ENCODE data around the gene KRT36. TPM values are rescaled to one million over a fixed set of nuclear protein-coding genes. Genes with fewer than 3 reads are reported as not detected.

The KRT36 gene
- total RNA-seq, 1 donor from 2014 or later = not detected

DNA sequence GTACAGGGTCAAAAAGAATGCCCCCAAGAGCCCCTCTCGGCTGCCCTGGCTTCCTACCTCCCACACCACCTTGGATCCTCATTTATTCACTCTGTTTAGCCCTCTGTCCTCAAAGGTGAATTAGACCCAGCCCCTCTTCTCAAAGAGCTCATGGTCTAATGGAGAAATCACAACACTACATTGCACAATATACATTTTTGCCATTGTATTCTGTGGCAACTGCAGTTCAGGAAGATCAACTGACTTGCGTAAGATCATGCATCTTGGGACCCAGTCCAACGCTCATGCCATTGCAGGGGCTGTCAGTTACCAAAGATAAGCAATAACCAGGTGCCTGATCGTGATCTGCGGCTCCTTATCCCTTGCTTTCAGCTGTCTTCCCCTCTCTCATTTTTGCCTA is 50.3 kb downstream of the KRT36 start:
- DNase-seq (ENCODE audit: low spot score) = no peak

DNA sequence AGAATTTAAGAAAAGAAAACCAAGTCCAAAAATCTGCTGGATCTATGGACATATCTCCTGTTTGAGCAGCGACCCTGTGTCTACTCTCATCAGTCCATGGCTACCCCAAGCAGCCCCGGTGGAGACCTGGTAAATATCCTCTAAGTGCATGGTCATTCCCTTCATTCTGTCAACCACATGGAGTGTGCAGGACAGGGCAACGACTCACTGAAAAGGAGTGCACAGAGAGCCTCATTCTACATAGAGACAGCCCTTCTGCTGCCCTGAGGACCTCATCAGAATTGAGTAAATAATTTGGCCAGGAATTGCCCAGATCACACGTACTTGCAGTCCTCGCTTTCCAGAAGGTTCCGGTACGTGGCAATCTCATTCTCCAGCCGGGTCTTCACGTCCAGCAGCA is 51.9 kb downstream of the KRT36 start:
- DNase-seq (ENCODE audit: low spot score) = no peak

DNA sequence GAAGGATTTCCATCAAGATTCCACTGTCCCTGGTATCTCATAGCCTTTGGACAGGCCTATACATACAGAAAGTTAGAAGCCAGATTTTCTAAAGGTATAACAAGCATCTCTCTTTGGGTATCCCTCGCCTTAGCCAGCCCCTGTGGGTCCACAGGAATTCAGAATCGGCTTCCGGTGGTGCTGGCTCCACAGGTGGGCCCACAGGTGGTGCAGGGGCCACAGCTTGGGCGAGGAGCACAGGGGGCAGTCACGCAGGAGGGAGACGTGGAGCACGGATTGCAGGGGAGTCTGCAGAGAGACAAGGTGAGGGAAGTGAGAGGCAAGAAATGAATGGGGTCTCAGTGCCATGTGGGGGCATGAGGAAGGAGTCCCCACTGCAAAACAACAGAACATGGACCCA is 52.5 kb downstream of the KRT36 start:
- no peak for DNase-seq (ENCODE audit: low spot score)

Other genes starting within 250 kb of the KRT36 start
- not detected for gene KRTAP9-4, start 240.2 kb downstream of the KRT36 start, total RNA-seq
- gene KRTAP9-9, start 234.5 kb downstream of the KRT36 start, total RNA-seq = not detected
- gene KRTAP9-6, start 224.5 kb downstream of the KRT36 start, total RNA-seq = not detected
- gene KRTAP9-7, start 214.2 kb downstream of the KRT36 start, total RNA-seq = not detected
- gene KRTAP29-1, start 187.1 kb downstream of the KRT36 start, total RNA-seq = not detected
- not detected for gene KRTAP16-1, start 180.6 kb downstream of the KRT36 start, total RNA-seq
- gene KRTAP17-1, start 174.2 kb downstream of the KRT36 start, total RNA-seq = not detected
- not detected for gene KRT33A, start 139.1 kb downstream of the KRT36 start, total RNA-seq
- not detected for gene KRT33B, start 120.1 kb downstream of the KRT36 start, total RNA-seq
- not detected for gene KRT34, start 107.6 kb downstream of the KRT36 start, total RNA-seq
- gene KRT31, start 92.3 kb downstream of the KRT36 start, total RNA-seq = not detected
- not detected for gene KRT37, start 65.3 kb downstream of the KRT36 start, total RNA-seq
- gene KRT38, start 48.9 kb downstream of the KRT36 start, total RNA-seq = not detected
- gene KRT32, start 22.5 kb downstream of the KRT36 start, total RNA-seq = not detected
- gene KRT35, start 8.8 kb downstream of the KRT36 start, total RNA-seq = not detected
- 2,358 TPM for gene KRT13, start 15.7 kb upstream of the KRT36 start, total RNA-seq
- gene KRT15, start 29.0 kb upstream of the KRT36 start, total RNA-seq = 147 TPM
- 2,124 TPM for gene KRT19, start 38.4 kb upstream of the KRT36 start, total RNA-seq
- gene KRT9, start 82.1 kb upstream of the KRT36 start, total RNA-seq = not detected
- 0.52 TPM for gene KRT14, start 97.0 kb upstream of the KRT36 start, total RNA-seq
- gene KRT16, start 122.9 kb upstream of the KRT36 start, total RNA-seq = 0.73 TPM
- 223 TPM for gene KRT17, start 134.7 kb upstream of the KRT36 start, total RNA-seq
- gene EIF1, start 199.0 kb upstream of the KRT36 start, total RNA-seq = 1,012 TPM
- not detected for gene GAST, start 222.4 kb upstream of the KRT36 start, total RNA-seq
- 0.47 TPM for gene HAP1, start 244.7 kb upstream of the KRT36 start, total RNA-seq

Measured in ureter (tissue), 1 donor.